Epithelial cell of esophagus (primary cell): ENCODE results near the gene DLGAP1.
"Not testable (repeated sequence)": the region's sequence is repeated elsewhere in the genome, so short reads cannot be mapped to it uniquely, and the experiment has no call there.

Experiments
- DNase-seq: peaks from one replicate; pipeline ENCODE4 v3.0.0; 2010; ENCODE audit warnings: low read depth
- H3K4me3 ChIP-seq: 2 replicates; pipeline ENCODE4 v1.5.1; 2011; ENCODE audit warnings: mild to moderate bottlenecking, low read length, control low read depth
- TF ChIP-seq, protein P1 (sequence below): IDR thresholded peaks from 2 replicates; pipeline ENCODE4 v1.5.1; 2011; ENCODE audit warnings: low read depth, mild to moderate bottlenecking, low read length, control low read depth, inconsistent platforms; ENCODE audit not compliant: insufficient read depth; ENCODE audit errors: missing control alignments

Gene DLGAP1

DNA sequence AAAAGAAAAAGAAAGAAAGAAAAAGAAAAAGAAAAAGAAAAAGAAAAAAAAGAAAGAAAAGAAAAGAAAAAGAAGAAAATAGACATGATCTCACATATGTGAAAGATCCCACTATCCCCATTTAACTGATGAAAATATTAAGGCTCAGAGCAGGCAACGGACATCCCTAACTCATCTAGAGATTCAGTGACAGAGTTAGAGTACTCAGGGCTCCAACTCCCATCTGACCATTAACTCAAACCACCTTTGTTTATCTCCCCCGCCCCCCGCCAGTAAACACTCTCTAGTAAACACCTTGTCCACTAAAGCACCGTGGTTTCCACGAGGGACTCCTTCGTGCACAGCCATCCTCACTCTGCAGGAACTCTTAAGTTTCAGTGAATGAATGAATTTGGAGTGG is 862.2 kb downstream of the DLGAP1 start:
- no peak for DNase-seq
- TF ChIP-seq, protein P1, sequence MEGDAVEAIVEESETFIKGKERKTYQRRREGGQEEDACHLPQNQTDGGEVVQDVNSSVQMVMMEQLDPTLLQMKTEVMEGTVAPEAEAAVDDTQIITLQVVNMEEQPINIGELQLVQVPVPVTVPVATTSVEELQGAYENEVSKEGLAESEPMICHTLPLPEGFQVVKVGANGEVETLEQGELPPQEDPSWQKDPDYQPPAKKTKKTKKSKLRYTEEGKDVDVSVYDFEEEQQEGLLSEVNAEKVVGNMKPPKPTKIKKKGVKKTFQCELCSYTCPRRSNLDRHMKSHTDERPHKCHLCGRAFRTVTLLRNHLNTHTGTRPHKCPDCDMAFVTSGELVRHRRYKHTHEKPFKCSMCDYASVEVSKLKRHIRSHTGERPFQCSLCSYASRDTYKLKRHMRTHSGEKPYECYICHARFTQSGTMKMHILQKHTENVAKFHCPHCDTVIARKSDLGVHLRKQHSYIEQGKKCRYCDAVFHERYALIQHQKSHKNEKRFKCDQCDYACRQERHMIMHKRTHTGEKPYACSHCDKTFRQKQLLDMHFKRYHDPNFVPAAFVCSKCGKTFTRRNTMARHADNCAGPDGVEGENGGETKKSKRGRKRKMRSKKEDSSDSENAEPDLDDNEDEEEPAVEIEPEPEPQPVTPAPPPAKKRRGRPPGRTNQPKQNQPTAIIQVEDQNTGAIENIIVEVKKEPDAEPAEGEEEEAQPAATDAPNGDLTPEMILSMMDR: no peak
- H3K4me3 ChIP-seq: no peak overlapping the region

DNA sequence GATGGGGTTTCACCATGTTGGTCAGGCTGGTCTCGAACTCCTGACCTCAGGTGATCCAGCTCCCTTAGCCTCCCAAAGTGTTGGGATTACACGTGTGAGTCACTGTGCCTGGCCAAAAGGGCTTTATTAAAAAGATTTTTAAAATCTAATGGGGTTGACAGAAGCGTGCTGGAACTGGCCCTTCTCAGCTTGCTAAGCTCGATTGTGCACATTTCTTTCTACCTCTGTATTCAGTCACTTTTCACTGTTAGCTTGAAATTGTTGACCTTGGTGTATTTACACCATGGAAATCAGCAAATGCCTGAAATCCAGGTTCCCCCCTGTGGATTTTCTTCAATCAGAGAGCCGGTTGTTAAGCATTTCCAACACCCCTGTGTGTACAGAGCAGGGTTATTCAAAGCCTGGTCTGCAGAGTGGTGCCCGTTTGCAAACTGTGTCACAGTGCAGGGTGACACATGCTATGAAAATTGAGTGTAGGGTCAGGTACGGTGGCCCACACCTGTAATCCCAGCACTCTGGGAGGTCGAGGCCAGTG is 864.9 kb downstream of the DLGAP1 start:
- no peak overlapping the region for H3K4me3 ChIP-seq
- peak; percentile 66 for DNase-seq
- TF ChIP-seq, protein P1: no peak

DNA sequence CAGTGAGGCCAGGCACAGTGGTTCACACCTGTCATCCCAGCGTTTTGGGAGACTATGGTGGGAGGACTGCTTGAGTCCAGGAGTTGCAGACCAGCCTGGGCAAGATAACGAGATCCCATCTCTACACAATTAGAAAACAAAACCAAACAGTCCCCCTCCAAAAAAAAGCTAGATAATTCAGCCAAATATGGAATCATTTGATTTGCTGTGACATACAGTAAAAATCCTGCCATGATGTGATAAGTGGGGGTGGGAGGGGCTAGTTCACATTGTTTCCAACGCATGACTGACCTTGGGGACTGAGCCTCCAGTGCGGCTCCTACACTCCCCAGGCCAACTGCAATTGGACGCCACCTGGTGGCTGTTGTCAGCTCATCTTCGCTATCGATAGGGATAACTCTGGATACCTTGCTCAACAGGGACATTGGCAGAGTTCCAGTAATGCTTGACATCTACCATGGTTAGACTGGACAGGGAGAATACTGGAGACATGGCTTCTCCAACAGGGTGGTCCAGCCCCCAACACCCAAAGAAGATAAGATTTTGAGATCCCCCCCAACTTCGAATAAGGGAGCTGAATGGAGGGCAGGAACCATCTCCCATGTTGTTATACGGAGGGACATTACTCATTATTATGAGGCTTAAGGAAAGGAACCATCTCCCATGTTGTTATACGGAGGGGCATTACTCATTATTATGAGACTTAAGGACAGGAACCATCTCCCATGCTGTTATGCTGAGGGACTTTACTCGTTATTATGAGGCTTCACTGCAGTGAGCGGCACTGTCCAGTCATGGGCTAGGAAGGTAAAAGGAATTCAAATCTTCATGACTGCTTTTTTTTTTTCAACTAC is 869.2 kb downstream of the DLGAP1 start:
- DNase-seq: peak; percentile 84
- TF ChIP-seq, protein P1: peak; percentile 85
- no peak overlapping the region for H3K4me3 ChIP-seq

DNA sequence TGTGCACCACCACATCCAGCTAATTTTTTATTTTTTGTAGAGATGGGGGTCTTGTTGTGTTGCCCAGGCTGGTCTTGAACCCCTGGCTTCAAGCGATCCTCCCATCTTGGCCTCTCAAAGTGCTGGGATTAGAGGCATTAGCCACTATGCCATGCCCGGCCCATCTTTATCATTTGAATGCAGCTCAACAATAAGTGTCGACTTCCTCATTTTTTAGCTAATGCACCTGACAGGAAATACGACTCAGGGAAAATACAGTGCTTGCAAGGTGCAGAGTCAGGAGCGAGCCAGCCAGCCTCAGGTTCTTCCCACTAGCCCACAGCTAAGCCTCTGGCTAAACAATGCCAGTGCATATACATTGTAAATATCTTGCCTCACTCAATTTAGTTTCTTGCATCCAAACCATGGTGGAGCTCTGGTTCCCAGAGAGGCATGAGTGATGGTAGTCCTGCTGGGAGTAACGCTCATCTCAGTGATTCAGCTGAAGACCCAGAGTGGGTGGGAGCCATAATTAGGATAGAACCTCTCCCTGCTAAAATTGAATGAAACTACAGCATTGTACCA is 870.1 kb downstream of the DLGAP1 start:
- DNase-seq: peak; percentile 31
- TF ChIP-seq, protein P1: no peak
- H3K4me3 ChIP-seq: no peak overlapping the region

DNA sequence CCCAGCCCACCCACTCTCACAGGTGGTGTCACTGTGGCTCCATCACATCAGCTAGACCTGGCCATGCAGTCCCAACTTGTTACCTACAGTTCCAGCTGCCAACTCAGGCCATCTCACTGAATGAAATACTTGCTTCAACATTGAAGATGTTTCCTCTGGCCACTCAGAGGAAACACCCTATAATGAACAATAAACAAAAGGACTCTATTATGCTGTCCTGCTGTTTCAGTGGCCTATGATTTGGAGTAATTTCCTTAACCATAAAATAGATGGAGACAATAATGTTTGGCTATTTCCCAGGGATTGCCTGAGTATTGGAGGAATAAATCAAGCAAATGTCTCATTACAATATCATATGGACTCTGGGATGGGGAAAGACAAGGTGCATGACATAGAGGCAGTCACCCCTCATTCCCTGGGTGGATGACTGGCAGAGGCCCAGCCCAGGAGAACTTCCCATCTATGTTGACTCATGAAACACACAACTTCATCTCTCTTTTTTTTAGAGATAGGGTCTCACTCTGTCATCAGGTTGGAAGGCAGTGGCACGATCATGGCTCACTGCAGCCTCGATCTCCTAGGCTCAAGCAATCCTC is 870.7 kb downstream of the DLGAP1 start:
- TF ChIP-seq, protein P1: no peak
- no peak for DNase-seq
- H3K4me3 ChIP-seq: no peak overlapping the region

DNA sequence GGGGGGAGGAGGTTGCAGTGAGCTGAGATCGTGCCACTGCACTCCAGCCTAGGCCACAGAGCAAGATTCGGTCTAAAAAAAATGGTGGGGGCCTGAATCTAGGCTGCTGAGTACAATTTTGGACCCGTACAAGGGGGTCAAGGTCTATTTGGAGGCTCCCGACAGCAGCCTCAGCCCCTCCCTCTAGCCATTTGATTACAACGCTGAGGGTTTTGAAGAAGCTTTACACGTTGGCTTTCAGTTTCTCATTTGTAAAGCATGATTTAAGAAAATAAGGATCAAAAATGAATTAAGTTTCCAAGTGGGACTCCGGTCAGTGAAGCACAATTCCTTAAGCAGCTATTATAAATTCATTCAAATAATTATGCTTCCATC is 871.2 kb downstream of the DLGAP1 start:
- TF ChIP-seq, protein P1: no peak
- H3K4me3 ChIP-seq: no peak overlapping the region
- no peak for DNase-seq

DNA sequence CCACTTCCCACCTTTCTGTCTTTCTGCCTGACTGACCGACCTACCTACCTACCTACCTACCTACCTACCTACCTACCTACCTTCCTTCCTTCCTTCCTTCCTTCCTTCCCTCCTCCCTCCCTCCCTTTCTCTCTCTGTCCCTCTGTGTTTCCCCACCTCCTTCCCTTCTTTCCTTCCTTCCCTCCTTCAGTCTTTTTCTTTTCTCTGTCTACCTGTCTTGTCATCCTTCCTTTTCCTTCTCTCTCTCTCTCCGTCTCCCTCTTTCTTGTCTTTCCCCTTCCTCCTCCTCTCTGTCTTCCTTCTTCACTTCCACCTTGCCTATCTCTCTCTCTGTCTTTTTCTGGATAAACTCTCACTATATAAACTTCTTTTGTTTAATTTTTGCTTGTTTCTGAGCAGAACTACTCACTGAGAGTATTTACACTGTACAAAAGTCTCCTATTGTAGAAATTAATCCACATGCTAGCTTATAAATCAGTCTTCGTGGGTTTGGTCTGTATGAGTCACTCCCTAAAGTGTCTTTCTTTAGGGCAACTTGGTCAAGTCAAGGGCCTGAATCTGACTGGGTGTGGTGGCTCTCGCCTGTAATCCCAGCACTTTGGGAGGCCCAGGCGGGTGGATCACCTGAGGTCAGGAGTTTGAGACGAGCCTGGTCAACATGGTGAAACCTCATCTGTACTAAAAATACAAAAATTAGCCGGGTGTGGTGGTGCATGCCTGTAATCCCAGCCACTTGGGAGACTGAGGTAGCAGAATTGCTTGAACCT is 871.8 kb downstream of the DLGAP1 start:
- not testable (repeated sequence) for H3K4me3 ChIP-seq
- peak; percentile 29 for DNase-seq
